Measurements from ENCODE around the gene HARS2.

GRCh38 chr5:140677947-140678346, 13.3 kb upstream of the HARS2 start:
- TF ChIP-seq CTCF (optimal IDR thresholded peaks at IDR 0.05 in 1 of 3, IDR thresholded peaks at IDR 0.05 in 1 of 3, conservative IDR thresholded peaks at IDR 0.05 in 1 of 3; ENCODE audit: extremely low read depth in 1 of 3, insufficient read depth in 2 of 3, low read length in 3 of 3) (no peak), EZH2 (IDR thresholded peaks at IDR 0.05; ENCODE audit: low read length) (no peak)

Data from keratinocyte (primary cell).